Mesenteric fat pad (tissue), 1 donor: ENCODE results near the gene TOLLIP. TPM values are rescaled to one million over a fixed set of nuclear protein-coding genes. Genes with fewer than 3 reads are reported as not detected.

ENCODE experiments used
- DNase-seq: peaks from one replicate; pipeline ENCODE4 v3.0.0-alpha.2; 2020; ENCODE audit warnings: low spot score
- total RNA-seq: library from RNA; stranded (reverse); fragmentation: NEBNext Ultra II Directional; extraction: Animal tissue kit (Norgen Biotek cat#: 25700); gene quantifications from one replicate; pipeline ENCODE4 v1.2.1, GENCODE V29; 2021
- donor health status: DM: yes; HTN: yes; CAD: no.

TOLLIP gene
- total RNA-seq, 1 donor from 2014 or later: 63.6 TPM

- DNase-seq: no peak
Observed at GRCh38 chr11:1283906-1284305, 25.5 kb downstream of the TOLLIP start.

- DNase-seq: no peak
Observed at GRCh38 chr11:1283091-1283511, 26.3 kb downstream of the TOLLIP start.

- no peak for DNase-seq
Observed at GRCh38 chr11:1281974-1282365, 27.5 kb downstream of the TOLLIP start.

- no peak for DNase-seq
Observed at GRCh38 chr11:1281326-1281973, 28.0 kb downstream of the TOLLIP start.

- DNase-seq: no peak
Observed at GRCh38 chr11:1280116-1281035, 29.1 kb downstream of the TOLLIP start.

- DNase-seq: no peak
Observed at GRCh38 chr11:1279674-1280055, 29.8 kb downstream of the TOLLIP start.

GRCh38 chr11:1278766-1279673 is 30.4 kb downstream of the TOLLIP start:
- DNase-seq: no peak

GRCh38 chr11:1277936-1278512 is 31.4 kb downstream of the TOLLIP start:
- no peak for DNase-seq

- no peak for DNase-seq
Observed at GRCh38 chr11:1276866-1277615, 32.4 kb downstream of the TOLLIP start.

- no peak for DNase-seq
Observed at GRCh38 chr11:1276041-1276790, 33.2 kb downstream of the TOLLIP start.

- no peak for DNase-seq
Observed at GRCh38 chr11:1275021-1275420, 34.4 kb downstream of the TOLLIP start.

- no peak for DNase-seq
Observed at GRCh38 chr11:1274501-1274900, 34.9 kb downstream of the TOLLIP start.

GRCh38 chr11:1272531-1272930 is 36.9 kb downstream of the TOLLIP start:
- no peak for DNase-seq

- no peak for DNase-seq
Observed at GRCh38 chr11:1271927-1272326, 37.5 kb downstream of the TOLLIP start.

- no peak for DNase-seq
Observed at GRCh38 chr11:1271406-1271805, 38.0 kb downstream of the TOLLIP start.

GRCh38 chr11:1271002-1271401 is 38.4 kb downstream of the TOLLIP start:
- no peak for DNase-seq

GRCh38 chr11:1270476-1270875 is 39.0 kb downstream of the TOLLIP start:
- no peak for DNase-seq

- DNase-seq: no peak
Observed at GRCh38 chr11:1269957-1270356, 39.5 kb downstream of the TOLLIP start.

- DNase-seq: no peak
Observed at GRCh38 chr11:1267441-1268100, 41.9 kb downstream of the TOLLIP start.
